Activated CD4-positive, alpha-beta T cell treated with anti-CD3 and anti-CD28 coated beads, Interleukin-2, Interleukin-6, amounts not matched to agents 100 ng/mL and 50 ng/mL, durations not matched to agents 16 hours and 8 hours (primary cell): ENCODE measurements around the gene CUTC.
"Not testable (repeated sequence)": the region's sequence is repeated elsewhere in the genome, so short reads cannot be mapped to it uniquely, and the experiment has no call there.

Source experiments
- DNase-seq: peaks from one replicate; pipeline ENCODE4 v3.0.0-alpha.2; 2020

Gene CUTC

DNA sequence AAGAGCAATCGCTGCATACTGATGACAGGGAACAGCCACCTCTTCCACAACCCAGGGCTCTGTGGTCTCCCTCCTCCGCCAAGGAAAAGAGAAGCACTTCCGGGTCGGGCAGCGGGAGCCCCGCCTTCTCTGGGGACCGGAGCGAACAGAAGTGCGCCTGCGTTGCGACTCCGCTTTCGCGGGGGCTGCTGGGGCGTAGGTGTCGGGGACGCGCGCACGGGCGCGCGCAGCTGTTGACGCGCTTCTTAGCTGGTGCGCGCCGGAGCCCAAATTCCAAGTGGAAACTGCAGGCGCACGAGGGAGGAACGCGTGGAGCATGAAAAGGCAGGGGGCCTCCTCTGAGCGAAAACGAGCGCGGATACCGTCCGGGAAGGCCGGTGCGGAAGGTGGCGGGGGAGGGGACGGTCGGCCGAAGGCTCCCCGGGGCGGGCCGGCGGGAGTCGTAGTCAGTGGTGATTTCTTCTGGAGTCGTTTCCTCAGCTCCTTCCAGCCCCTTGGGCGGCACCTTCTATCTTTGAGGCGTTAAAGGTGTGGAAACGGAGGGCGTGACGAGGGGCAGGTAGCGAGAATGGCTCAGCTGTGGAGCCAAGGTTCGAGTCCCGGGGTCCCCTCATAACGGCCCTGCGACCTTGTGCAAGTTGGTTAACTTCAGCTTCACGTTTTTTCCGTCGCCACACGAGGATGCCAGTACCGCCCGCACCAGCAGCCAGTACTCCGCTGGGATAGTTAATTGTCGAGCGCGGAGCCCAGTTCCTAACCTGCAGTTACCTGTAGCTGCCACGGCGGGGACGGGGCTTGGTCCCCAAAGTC is at the start of gene CUTC, which contains the start of gene COX15:
CUTC (plus strand) TSS at position 202 of the 810 bp plus-strand sequence; CDS start at position 317, 115 bp downstream.
COX15 (minus strand) TSS at position 95 of the 810 bp plus-strand sequence; CDS start at position 17, 78 bp downstream.
- DNase-seq: peak; percentile 97

- no peak for DNase-seq
Observed at GRCh38 chr10:99682752-99683151, 49.3 kb upstream of the CUTC start.

GRCh38 chr10:99685597-99685967 is 46.5 kb upstream of the CUTC start:
- DNase-seq: no peak

GRCh38 chr10:99689461-99689860 is 42.6 kb upstream of the CUTC start:
- DNase-seq: no peak

DNA sequence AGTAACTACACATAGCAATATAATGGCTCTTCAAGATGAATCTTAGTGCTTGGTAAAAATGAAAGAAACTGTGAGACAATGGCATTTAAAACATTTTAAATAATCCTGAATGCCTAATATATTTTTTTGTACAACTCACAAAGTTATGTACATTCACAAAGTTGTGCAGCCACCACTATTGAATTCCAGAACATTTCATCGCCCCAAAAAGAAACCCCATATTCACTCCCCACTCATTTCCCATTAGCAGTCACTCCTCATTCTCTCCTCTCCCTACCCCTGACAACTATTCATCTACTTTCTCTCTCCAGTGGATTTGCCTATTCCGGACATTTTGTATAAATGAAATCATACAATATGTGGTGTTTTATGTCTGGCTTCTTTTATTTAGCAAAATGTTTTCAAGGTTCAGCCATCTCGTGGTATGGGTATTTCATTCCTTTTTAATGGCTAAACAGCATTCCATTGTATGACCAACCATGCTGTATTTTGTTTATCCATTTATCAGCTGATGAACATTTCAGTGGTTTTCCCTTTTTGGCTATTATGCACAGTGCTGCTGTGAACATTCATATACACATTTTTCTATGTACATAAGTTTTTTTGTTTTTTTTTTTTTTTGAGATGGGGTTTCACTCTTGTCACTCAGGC is 38.0 kb upstream of the CUTC start:
- DNase-seq: no peak

- DNase-seq: no peak
Observed at GRCh38 chr10:99695761-99696160, 36.3 kb upstream of the CUTC start.

- DNase-seq: no peak
Observed at GRCh38 chr10:99698504-99699080, 33.4 kb upstream of the CUTC start.

GRCh38 chr10:99700649-99701048 is 31.4 kb upstream of the CUTC start:
- DNase-seq: no peak

- DNase-seq: no peak
Observed at GRCh38 chr10:99708428-99709012, 23.5 kb upstream of the CUTC start.

DNA sequence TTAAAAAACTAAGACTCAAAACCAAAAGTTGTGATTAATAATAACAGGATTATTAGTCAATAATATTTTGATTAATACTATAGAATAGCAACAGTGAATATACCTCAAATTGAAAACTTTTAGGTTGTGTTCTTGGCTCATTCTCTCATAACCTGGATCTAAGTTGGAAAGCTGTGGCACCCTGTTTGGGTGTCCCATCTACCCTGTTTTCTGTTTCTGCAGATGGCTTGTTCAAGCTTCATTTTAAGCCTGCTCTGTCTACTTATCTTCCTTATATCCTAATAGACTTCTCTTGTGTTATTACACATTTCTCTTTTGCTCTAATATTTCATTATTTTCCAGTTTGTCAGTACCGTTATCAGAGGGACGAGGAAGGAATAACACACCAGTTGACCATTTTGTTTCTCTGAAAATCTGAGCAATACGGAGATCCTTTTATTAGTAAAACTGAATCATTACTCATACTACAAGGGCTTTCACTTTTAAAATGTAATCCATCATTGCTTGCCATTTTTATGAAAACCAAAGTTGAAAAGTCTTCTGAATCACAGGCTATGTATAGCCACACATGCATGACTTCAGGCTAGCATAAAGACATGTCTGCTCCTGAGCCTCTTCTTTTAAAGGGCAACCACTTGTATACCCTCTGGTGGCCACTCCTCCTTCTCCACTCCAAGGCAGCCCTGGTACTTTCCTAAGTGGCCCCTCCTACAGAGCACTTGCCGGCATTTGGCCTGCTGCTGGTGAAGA is 22.4 kb upstream of the CUTC start:
- peak; percentile 59 for DNase-seq

DNA sequence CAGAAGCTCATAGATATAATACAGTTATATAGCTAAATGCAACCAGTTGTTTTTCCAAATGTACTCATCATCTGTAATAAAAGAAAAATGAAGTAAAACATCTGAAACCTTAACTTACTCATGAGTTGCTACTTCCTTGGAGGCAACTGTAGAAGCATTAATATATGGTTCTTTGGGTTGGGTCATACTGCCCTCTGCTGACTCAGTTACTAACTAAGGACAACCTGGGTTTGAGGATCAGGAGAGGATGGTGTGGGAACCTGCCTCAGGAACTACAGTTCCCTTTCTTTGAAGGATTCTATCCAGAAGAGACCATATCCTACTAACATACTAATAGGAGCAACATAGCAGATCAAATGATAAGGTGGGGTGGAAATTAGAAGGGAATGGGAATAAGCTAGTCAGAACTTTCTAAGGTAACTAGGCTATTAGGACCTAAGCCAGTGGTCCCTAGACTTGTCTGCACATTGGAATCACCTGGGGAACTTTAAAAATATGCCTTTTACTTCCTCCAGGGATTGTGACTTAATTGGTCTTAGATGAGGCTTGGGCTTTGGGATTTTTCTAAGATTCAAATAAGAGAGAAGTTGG is 20.8 kb upstream of the CUTC start:
- DNase-seq: peak; percentile 51

DNA sequence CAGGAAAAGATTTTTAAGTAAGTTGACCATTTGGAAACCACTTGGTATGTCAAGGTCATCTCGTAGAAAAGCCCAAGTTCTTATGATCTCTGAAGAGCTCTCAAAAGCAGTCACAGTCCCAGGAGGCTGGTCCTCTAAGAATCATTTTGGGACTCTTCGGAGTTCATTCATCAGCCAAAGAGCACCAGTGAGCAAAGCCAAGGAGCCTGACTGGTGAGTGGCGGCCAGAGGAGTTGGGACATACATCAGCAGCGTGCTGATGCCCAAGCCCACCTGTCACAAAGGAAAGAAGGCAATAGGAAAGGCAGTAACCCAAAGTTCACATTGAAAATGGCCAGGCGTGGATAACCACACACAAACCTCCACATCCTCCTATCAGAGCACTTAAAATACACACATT is 17.6 kb upstream of the CUTC start:
- DNase-seq: no peak

DNA sequence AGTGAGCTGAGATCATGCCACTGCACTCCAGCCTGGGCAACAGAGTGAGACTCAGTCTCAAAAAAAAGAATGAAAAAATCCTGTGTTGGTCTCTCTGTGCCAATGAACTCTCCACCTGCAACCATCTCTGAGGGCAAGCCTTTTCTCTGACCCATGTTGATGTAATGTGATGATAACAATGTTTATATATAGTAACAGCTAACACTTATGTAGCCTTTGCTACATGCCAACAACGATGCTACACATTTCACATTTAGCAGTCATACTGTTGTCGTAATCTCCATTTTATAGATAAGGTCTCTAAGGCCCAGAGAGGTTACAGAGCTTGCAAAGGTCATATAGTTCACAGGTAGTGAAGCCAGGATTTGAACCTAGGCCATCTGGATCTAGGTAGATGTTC is 11.6 kb upstream of the CUTC start:
- DNase-seq: no peak

- DNase-seq: no peak
Observed at GRCh38 chr10:99730026-99730425, 2.0 kb upstream of the CUTC start.

DNA sequence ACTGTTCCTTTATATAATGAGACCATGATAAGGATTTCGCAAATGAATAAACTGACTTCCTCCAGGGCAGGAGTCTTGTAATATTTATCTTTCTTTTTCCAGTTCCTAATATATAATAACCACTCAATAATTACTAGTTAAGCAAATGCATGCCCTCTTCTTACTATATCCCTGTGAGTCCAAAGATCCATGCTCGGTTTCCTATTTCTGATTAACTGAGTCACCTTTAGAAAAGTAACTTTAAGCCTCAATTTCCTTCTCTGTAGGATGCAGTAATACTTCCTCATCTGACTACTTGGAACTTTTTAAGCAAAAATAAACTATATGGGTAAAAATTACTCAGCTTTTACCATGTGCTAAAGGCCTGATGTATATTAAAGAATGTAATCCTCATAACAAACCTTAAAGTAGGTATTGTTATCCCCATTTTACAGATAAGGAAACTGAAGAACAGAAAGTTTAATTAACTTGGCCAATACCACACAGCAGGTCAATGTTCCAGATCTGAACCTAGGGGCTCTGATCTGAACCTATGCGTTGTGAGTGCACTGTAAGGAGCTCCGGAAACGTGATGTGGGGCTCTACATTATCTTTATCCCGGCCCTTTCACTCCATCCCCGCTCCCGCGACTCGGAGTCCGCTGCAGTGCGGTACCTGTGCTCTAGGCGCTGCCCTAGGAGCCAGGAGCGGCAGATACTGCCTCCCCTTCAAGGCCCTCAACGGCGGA is 565 bp upstream of the CUTC start:
- no peak for DNase-seq

GRCh38 chr10:99733366-99733765 is 1.3 kb downstream of the CUTC start:
- no peak for DNase-seq

- not testable (repeated sequence) for DNase-seq
Observed at GRCh38 chr10:99734111-99734510, 2.1 kb downstream of the CUTC start.

GRCh38 chr10:99740260-99740659 is 8.2 kb downstream of the CUTC start:
- no peak for DNase-seq

DNA sequence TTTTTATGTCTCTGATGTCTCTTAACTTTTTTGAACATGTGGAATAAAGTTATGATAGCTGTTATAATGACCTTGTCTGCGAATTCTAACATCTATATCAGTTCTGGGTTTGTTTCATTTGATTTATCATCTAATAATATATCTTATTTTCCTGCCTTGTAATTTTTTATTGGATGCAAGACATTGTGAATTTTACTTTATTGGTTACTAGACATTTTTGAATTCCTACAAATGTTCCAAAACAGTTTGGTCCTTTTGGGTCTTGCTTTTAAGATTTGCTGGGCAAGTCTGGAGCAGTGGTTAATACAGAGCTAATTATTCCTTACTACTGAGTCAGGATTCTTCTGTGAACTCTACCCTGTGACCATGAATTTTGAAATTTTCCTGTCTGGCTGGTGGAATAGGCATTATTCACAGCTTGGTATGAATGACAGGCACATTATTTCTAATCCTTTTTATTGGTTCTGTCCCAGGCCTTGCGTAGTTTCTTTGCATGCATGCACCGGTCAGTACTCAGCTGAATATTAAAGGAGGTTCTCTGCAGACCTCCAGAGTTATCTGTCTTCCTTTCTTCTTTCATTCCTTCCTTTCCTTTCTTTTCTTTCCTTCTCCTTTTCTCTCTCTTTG is 9.0 kb downstream of the CUTC start:
- DNase-seq: no peak

- DNase-seq: no peak
Observed at GRCh38 chr10:99742254-99742653, 10.2 kb downstream of the CUTC start.

GRCh38 chr10:99742701-99743100 is 10.7 kb downstream of the CUTC start:
- DNase-seq: peak; percentile 18
